Fibroblast of skin of left biceps (primary cell): ENCODE data around the gene CAMK2A.

Experiments
- DNase-seq, 2 experiments: peaks; one replicate each; pipeline ENCODE4 v3.0.0-alpha.2; 2013; ENCODE audit warnings: low read depth in 2 of 2

Gene CAMK2A

DNA sequence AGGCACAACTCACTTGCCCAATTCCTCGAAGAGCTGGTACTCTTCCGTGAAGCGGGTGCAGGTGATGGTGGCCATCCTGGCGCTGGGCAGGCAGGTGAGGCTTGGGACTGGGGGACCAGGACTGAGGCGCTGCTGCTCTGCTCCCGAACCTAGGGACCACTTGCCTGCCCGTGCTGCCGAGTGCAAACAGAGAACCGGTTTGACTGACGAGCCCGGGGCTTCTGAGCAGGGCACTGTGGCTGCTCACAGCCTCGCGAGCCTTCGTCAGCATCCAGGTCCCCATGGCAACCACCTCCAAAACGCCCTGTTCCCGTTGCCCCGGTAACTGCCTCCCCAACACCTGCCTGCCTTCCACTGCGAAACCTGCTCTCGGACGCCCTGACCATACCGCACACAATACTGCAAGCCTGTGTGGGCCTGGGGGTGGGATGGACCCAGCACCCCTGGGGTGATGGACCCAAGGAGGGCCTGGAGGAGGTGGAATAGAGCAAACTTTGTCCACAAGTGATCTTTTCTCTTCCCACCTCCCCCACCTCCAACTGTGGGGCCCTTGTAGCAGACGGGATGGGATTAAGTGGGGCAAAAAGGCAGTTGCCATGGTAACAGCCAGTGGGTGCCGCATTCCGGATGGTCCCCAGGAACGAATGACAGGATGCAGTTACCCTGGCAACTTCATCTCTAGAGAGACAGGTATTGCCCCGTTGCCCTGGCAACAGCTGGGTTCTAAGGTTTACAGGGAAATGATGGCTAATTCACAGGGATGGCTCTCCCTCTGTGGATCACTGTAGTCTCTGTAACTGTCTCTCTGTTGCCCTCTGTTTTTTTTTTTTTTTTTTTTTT, at the start of gene CAMK2A:
Gene CAMK2A, minus strand, starts transcription at position 223 of the 840 bp plus-strand sequence. Its CDS starts 148 bp downstream, at position 75.
- DNase-seq = no peak

GRCh38 chr5:150339165-150339564, 49.6 kb upstream of the CAMK2A start:
- no peak for DNase-seq

- no peak for DNase-seq
Measured at GRCh38 chr5:150338546-150338945, 49.0 kb upstream of the CAMK2A start.

- no peak for DNase-seq
Measured at GRCh38 chr5:150335778-150336177, 46.2 kb upstream of the CAMK2A start.

GRCh38 chr5:150333400-150333799, 43.8 kb upstream of the CAMK2A start:
- no peak for DNase-seq

DNA sequence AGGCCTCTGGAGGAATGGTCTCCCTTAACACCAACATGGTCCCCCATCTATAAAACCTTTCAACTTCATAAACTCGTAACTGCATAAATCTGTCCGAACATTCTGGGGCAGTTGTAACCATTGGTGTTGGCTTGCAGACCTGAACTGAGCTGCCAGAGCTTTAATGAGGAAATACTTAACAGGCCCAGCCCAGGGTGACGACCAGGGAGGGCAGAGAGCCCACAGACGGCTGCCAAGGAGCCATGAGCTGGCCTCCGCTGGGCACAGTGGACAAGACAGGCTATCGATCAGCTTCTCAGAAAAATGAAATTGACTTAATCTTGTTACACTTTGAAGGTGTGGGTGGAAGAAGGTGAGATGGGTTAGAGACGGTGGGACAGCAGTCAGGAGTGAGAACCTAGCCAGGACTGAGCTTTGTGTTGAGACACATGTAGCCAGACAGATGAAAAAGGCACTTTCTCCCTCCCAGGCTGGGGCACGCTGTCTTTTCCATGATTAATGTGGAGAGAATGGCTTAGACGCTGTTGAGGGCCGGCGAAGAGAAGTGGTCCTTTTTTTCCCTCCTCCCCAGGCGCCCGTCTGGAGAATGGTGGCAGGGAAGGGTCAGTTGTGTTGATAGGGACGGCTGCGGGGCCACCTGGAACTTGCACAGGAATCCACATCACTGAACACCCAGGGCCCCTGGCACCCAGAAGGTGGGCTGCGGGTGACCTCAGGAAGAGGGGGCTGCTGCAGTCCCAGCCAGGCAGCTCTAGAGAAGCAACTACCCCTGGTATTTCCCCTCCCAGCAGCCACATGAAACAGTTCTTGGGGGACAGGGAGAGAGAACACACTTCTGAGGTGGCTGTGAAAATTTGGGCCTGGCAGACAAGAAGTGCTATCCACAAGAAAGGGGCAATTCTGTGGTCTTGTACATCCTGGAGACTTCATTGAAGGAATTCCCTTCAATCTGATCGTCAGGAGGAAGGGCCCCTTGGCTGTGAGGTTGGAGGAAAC, 40.6 kb upstream of the CAMK2A start:
- no peak for DNase-seq

- DNase-seq = no peak
Measured at GRCh38 chr5:150329038-150329437, 39.5 kb upstream of the CAMK2A start.

DNA sequence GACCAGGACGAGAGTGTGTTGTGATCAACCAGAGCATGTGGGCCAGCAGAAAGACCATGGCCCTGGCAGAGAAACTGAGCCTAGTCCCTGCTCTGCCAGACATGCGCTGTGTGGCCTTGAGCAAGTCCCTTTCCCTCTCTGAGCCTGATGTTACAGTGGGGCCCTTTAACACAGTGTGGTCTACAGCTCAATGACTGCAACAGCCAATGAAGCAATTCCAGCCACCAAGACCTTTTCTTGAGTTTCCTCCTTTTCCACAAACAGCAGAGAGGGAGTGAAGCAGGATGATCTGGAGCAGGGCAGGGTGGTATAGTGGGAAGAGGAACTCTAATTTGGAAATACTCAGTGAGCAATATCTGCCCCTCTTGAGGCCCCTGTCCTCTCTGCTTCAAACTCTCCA, 38.9 kb upstream of the CAMK2A start:
- no peak for DNase-seq

- DNase-seq = no peak
Measured at GRCh38 chr5:150327139-150327538, 37.6 kb upstream of the CAMK2A start.

GRCh38 chr5:150326707-150327106, 37.1 kb upstream of the CAMK2A start:
- DNase-seq = no peak

GRCh38 chr5:150325426-150325825, 35.9 kb upstream of the CAMK2A start:
- no peak for DNase-seq

GRCh38 chr5:150323819-150324218, 34.2 kb upstream of the CAMK2A start:
- no peak for DNase-seq

- DNase-seq = no peak
Measured at GRCh38 chr5:150323092-150323491, 33.5 kb upstream of the CAMK2A start.

GRCh38 chr5:150322202-150322601, 32.6 kb upstream of the CAMK2A start:
- DNase-seq = no peak

GRCh38 chr5:150321784-150322183, 32.2 kb upstream of the CAMK2A start:
- no peak for DNase-seq

DNA sequence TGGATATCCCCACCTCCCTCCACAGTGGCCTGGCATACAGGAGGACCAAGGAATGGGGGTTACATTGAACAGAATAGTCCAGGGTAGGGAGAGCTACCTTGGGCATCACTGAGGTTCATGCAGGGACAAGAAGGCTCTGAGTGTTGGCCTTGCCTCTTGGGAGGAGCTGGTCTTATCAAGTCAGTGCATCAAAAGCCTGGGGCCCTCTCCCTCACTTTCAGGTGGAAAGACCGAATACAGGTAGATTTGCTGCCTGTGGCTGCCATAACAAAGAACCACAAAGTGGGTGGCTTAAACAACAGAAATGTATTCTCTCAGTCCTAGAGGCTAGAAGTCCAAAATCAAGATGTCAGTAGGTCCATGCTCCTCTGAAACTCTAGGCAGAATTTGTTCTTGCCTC, 31.6 kb upstream of the CAMK2A start:
- DNase-seq = no peak

- DNase-seq = no peak
Measured at GRCh38 chr5:150320044-150320613, 30.6 kb upstream of the CAMK2A start.

DNA sequence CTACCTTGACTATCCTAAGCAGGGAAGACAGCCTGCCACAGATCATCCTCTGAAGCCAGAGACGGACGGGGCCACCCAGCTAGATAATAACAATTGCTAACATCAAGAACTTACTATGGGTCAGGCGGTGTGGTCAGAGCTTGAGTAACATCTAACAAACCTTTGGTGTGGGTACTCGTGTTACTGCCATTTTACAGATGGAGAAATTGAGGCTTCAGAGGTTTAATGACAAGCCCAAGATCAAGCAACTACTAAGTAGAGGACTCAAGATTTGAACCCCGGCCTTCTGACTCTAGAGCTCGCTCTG, 29.9 kb upstream of the CAMK2A start:
- DNase-seq = no peak

DNA sequence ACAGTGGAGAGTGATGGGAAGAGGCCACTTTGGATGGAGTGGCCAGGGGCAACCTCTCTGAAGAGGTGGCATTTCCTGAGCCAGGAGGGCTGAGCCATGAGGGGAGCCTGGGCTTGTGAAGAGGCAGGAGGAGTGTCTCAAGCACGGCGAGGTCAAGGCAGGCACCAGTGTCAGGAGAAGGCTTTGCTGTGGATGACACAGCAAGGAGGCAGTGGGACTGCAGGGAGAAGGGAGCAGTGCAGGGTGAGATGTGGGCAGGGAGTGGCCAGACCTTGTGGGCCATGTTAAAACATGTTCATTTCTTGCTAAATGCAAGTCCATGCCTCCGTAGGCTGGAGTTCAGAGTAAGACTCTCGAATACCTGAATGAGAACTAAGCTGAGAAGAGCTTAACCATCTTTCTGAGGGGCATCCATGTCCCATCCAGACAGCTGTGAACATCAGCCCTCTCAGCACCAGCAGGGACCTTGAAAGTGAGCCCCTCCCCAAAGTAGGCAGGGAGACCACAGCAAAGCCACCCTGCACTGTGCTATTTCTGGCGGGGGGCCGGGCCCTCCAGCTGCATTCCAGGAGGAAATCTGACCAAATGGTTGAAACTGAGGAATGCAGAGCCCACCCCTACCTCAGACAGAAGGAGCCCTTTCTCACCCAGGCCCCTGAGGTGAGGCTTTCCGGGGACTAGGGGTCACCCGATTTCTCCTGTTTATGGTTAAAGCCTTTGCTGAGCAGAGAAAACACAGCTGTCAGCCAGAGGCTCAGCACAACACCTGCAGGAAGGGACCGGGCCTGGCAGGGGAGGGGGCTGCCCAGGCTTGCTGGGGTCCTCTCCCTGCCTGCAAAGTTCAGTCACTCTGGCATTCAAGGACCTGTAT, 29.3 kb upstream of the CAMK2A start:
- no peak for DNase-seq

DNA sequence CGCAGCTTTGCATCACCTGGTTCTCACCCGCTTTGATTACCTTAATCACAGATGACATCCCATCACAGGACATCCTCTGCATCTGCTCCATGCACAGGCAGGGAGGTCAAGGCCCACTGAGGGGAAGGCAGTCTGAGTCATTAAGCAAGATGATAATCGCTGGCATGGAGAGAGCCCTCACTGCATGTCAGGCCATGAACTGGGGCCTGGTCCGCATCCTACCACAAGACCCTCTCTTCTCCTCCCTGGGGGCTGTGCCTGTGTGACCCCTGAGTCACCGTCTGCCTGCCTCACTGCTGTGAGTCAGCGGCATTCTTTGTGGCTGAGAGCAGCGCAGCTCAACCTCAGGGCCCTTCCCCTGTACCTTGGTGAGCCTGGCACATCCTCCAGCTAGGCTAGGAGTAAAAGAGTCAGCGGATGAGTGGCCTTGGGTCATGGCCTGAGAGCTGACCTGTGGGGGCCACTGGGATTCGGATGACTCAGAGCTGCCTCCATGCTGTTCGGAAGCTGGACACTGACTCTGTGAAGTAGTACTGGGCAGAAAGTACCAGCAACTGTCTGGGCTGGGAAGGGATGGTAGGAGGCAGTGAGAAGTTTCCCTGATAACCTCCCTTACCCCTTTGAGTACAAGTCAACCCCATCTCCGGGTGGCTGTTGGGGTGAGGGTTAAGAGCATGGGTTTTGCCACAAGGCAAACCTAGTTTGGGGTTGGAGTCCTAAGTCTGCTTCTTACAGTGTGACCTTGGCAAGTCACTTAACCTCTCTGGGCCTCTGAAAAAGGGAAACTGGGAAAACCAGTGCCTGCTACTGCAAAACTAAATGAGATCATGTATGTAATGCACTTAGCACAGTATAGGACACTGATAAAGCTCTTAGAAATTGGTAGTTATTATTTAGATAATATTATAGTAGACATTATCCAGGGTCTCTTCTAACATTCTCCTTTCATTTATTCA, 27.8 kb upstream of the CAMK2A start:
- DNase-seq = peak; percentile 54 to 62
